Psoas muscle (tissue), 8 donors: ENCODE measurements around the gene YWHAH. TPM values are rescaled to one million over a fixed set of nuclear protein-coding genes. Genes with fewer than 3 reads are reported as not detected.

Source experiments
- ATAC-seq, 4 donors: fragments of 200-7000 bp; cut with Tn5 transposase; one replicate each; pipeline ENCODE4 v1.9.1; 2020; ENCODE audit warnings: moderate library complexity in 3 of 4, mild to moderate bottlenecking in 2 of 4
- DNase-seq, 2 donors: peaks; one replicate each; pipeline ENCODE4 v3.0.0-alpha.2; 2020
- H3K27ac ChIP-seq: fragments of 200-600 bp; one replicate; pipeline ENCODE4 v1.8.0; 2022
- H3K27me3 ChIP-seq, 3 donors: fragments of 200-600 bp in 1 of 3; one replicate each; pipeline versions ENCODE4 v1.6.1 to v1.8.0; 2013 to 2022; ENCODE audit warnings: low read length in 2 of 3, mild to moderate bottlenecking in 2 of 3, moderate library complexity in 1 of 3; ENCODE audit not compliant: insufficient read depth in 3 of 3
- H3K36me3 ChIP-seq, 2 donors: fragments of 200-600 bp in 1 of 2; one replicate each; pipeline versions ENCODE4 v1.6.1 to v1.8.0; 2013 to 2022; ENCODE audit warnings: low read depth in 1 of 2, mild to moderate bottlenecking in 1 of 2, moderate library complexity in 1 of 2; ENCODE audit not compliant: insufficient read depth in 1 of 2
- H3K4me1 ChIP-seq: fragments of 200-600 bp; one replicate; pipeline ENCODE4 v1.8.0; 2022
- H3K4me3 ChIP-seq: fragments of 200-600 bp; one replicate; pipeline ENCODE4 v1.8.0; 2022; ENCODE audit warnings: mild to moderate bottlenecking
- H3K9me3 ChIP-seq: fragments of 200-600 bp; one replicate; pipeline ENCODE4 v1.8.0; 2022
- WGBS, 3 donors: extraction: QIAGEN DNeasy Blood & Tissue Kit; methylation state at CpG; one replicate each; pipeline versions ENCODE4 v1.1.6 to v1.1.7; 2013; 5-methylcytosine and 5-hydroxymethylcytosine counted together
- intact Hi-C, 2 donors: fragments of 100-400 bp; cut with DNase I; formaldehyde crosslinking; loops; one replicate each; pipeline versions ENCODE4 v1.11.0 to v1.14.2; 2022
- long read RNA-seq, 2 donors: library from polyadenylated mRNA; unstranded; transcript quantifications; one replicate each; pipeline ENCODE4 v2.0.0, GENCODE V29; 2021
- polyA plus RNA-seq, 3 donors: library from polyadenylated mRNA; stranded (reverse); fragments of 200-250 nt; gene quantifications; one replicate each; pipeline ENCODE4 v1.2.3, GENCODE V29; 2013
- total RNA-seq, 4 donors: library from RNA; stranded (reverse); fragmentation: NEBNext Ultra II Directional in 2 of 4; extraction: Animal tissue kit (Norgen Biotek cat#: 25700) in 2 of 4; gene quantifications; one replicate each; pipeline versions ENCODE4 v1.2.1 to v1.2.4, GENCODE V29; 2021 to 2023
- TF ChIP-seq, protein P1 (sequence below): fragments of 200-600 bp; IDR thresholded peaks from one replicate; pipeline ENCODE4 v1.8.0; 2022; ENCODE audit warnings: antibody characterized with exemption
- donor health status: healthy with polysubstance abuse.
- donor health status: DM: no; HTN: no; CAD: no; lungs with moderate emphysema.
- donor health status: Bipolar disorder and iron deficiency.
- donor health status: healthy.
- donor health status: DM: yes; HTN: yes; CAD: no.
- donor health status: DM: no; HTN: no; CAD: no.
- donor health status: DM: no; HTN: no; CAD: no.
- donor health status: DM: yes; HTN: yes; CAD: no.

YWHAH gene
- 100 to 1,000 TPM in 1 of 4 donors, 10 to 100 TPM in 3; 47.8 to 116 (median 53.0) TPM for total RNA-seq
- 100 to 1,000 TPM in 1 of 3 donors, 10 to 100 TPM in 2; 48.4 to 133 (median 71.9) TPM for polyA plus RNA-seq
- long read RNA-seq, donor 1, transcript YWHAH-201 (2 exons, 1,825 nt) = major isoform, 81 of 83 reads
- long read RNA-seq, donor 1, partial matches to known transcripts = 0 of 83 reads
- long read RNA-seq, donor 1, other reads (novel, unspliced or antisense) = 1 of 83 reads
- long read RNA-seq, donor 2, transcript YWHAH-201 (2 exons, 1,825 nt) = major isoform, 115 of 118 reads
- long read RNA-seq, donor 2, partial matches to known transcripts = 1 of 118 reads
- long read RNA-seq, donor 2, other reads (novel, unspliced or antisense) = 0 of 118 reads

DNA sequence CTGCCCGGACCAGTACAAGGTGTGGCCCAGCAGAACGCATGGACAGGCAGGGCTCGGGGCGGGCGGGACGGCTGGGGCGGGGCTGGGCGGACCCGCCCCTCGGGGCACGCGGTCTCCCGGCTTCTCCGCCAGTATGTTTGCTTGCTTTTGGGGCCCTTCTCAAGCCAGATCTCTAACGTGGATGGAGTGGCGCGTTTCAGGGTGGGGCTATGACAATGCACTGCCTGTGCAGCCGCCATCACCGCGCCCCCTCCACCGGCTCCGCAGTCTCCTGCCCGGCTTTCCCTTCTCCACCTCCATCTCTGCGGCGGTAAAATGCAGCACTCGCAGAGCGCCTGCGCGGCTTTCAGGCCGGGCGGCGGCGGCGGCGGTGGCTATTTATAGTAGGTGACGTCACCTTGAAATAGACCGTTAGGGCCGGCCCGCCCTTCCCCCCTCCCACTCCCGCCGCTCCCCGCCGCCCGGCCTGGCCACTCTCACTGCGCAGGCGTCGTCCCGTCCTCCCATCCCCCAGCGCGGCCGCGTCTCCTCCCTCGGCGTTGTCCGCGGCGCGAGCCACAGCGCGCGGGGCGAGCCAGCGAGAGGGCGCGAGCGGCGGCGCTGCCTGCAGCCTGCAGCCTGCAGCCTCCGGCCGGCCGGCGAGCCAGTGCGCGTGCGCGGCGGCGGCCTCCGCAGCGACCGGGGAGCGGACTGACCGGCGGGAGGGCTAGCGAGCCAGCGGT, at the start of gene YWHAH:
Gene YWHAH, plus strand, starts transcription at position 558 of the 722 bp plus-strand sequence. CDS start 199 bp downstream, outside the sequence.
- Histone ChIP-seq H3K27ac (peak within 1 kb of the TSS; percentile 96), H3K36me3 (peaks cover 0 to 28% of the 10 kb centered on the region in 2 donors), H3K9me3 (no peaks in the 10 kb centered on the region), H3K27me3 (no peaks in the 10 kb centered on the region), H3K4me1 (peaks cover 27% of the 10 kb centered on the region), H3K4me3 (peak within 1 kb of the TSS; percentile 98)
- ATAC-seq (peak; percentile 93 to 95 (median 94)), DNase-seq (peak; percentile 96 to 99)
- TF ChIP-seq, protein P1, sequence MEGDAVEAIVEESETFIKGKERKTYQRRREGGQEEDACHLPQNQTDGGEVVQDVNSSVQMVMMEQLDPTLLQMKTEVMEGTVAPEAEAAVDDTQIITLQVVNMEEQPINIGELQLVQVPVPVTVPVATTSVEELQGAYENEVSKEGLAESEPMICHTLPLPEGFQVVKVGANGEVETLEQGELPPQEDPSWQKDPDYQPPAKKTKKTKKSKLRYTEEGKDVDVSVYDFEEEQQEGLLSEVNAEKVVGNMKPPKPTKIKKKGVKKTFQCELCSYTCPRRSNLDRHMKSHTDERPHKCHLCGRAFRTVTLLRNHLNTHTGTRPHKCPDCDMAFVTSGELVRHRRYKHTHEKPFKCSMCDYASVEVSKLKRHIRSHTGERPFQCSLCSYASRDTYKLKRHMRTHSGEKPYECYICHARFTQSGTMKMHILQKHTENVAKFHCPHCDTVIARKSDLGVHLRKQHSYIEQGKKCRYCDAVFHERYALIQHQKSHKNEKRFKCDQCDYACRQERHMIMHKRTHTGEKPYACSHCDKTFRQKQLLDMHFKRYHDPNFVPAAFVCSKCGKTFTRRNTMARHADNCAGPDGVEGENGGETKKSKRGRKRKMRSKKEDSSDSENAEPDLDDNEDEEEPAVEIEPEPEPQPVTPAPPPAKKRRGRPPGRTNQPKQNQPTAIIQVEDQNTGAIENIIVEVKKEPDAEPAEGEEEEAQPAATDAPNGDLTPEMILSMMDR = no peak
- WGBS, 3 donors = 0 to 1% (median 1%) methylated on average over 52 to 86 of the region's 86 CpGs
- intact Hi-C loops = no loop called here

DNA sequence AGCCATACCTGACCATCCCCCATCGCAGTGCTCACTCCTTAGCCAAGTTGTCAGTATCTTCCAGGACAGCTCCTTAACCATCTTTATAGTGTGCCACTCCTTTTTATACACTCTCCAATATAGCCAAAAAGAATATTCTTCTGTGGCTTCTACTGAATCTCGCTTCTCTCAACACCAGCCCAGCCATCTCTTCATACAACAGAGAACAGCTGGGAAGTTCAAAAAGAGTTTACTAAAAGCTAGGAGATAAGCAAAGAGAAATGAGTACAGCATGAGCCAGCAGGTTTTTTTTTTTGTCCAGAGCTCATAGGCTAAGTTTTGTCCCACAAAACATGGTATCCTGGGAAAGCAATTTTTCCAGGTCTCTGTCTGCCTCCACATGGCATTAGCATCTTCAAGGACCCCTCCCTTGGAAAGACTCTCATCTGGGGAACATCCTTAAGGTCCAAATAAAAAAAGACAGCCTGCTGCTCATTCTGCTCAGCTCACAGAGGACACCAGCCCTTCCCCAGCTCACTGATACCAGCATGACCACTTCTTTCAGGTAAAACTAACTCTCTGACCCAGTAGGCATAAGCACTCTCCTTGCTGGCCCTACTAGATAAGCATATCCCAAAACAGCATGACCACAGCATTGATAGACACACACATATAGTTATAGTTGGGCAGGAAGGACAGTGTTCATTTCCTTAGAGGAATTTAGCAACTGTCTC, 48.8 kb upstream of the YWHAH start:
- DNase-seq (no peak), ATAC-seq (no peak)
- TF ChIP-seq, protein P1 = no peak
- WGBS, 3 donors = 96 to 100% (median 96%) methylated on average over 2 of the region's 2 CpGs
- Histone ChIP-seq H3K4me3 (no peak overlapping the region), H3K27me3 (no peaks in the 10 kb centered on the region), H3K27ac (no peak overlapping the region), H3K4me1 (no peaks in the 10 kb centered on the region), H3K36me3 (peaks cover 5 to 40% of the 10 kb centered on the region in 2 donors), H3K9me3 (no peaks in the 10 kb centered on the region)
- intact Hi-C loops = no loop called here

DNA sequence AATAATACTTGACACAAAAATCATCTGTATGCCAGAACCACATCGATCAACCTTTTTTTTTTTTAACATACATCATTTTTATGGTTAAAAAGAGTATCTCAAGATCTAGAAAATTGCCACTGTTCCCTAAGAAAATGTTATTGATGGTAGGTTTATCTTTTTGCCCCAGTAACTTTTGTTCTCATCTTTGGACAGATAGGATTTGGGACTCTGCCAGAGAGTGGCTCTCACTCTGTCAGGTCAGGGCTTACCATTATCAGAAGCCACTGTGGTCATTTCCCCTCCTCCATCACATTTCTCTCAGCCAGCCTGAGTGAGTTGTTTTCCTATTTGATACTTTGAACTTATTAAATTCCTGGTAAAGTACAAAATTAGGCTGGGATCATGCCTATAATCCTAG, 47.9 kb upstream of the YWHAH start:
- H3K27me3 ChIP-seq = no peaks in the 10 kb centered on the region
- no peak for ATAC-seq
- no peaks in the 10 kb centered on the region for H3K4me1 ChIP-seq
- WGBS, 3 donors = 91 to 100% (median 94%) methylated on average over 1 of the region's 1 CpG
- no peak overlapping the region for H3K27ac ChIP-seq
- H3K9me3 ChIP-seq = no peaks in the 10 kb centered on the region
- intact Hi-C loops = no loop called here
- no peak for DNase-seq
- no peak overlapping the region for H3K4me3 ChIP-seq
- TF ChIP-seq, protein P1 = no peak
- peaks cover 5 to 44% of the 10 kb centered on the region in 2 donors for H3K36me3 ChIP-seq

DNA sequence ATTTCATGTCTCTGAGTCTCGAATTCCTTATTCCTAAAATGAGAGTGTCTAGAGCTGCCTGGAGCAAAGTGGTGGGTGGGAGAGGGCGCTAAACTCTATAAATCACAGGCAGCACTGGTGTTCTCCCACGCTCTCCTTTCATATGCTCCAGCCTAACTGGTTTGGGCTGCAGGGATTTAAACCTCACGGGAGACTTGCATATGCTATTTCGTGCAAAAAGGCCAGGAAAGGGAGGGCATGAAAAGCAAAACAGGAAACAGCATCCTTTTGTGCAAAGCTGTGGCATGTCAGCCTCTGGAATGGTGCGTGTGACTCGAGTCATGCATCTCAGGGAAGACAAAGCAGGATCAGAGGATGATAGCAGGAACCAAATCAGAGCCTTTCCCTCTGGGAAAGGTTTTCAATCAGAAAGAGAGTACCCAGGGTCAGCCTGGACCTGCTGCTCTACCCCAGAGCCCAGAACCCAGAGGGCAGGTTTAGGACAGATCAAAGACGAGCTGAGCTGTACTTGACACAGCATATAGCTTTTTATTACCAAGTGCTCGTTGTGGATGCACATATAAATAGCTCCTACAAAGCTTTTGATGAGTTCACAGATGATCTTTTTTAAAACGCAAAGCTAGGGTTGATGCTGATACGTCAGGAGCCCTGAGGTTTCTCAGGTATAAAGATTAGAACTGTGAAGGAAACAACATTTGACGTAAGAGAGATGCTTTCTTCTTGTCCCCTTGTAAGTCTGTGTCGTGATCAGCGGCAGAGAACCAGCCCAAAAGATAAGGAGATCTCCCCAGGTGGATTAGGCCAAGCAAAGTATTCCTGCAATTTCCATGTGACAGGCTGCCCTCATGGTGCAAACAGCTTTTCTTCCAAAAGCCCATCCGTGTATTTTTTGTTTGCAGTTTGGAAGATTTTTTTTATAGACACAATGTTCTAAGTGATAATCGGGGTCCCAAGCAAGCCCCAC, 46.2 kb upstream of the YWHAH start:
- ATAC-seq (no peak), DNase-seq (no peak)
- intact Hi-C loops = no loop called here
- 80 to 82% (median 81%) methylated on average over 16 of the region's 16 CpGs for WGBS, 3 donors
- TF ChIP-seq, protein P1 = no peak
- Histone ChIP-seq H3K27ac (no peak overlapping the region), H3K4me3 (no peak overlapping the region), H3K36me3 (peaks cover 5 to 58% of the 10 kb centered on the region in 2 donors), H3K9me3 (no peaks in the 10 kb centered on the region), H3K27me3 (no peaks in the 10 kb centered on the region), H3K4me1 (no peaks in the 10 kb centered on the region)
